Lower leg skin (tissue), 3 donors: ENCODE measurements around the gene THSD4.

Experiments
- CTCF ChIP-seq, 3 donors: fragments of 450-650 bp; IDR thresholded peaks; one replicate each; pipeline ENCODE4 v1.5.1; 2016; ENCODE audit warnings: antibody characterized with exemption in 3 of 3, mild to moderate bottlenecking in 3 of 3, moderate library complexity in 2 of 3
- POLR2A ChIP-seq, 2 donors: fragments of 450-650 bp; IDR thresholded peaks; one replicate each; pipeline ENCODE4 v1.6.1; 2016 to 2017; ENCODE audit warnings: antibody characterized with exemption in 2 of 2, mild to moderate bottlenecking in 1 of 2, moderate library complexity in 1 of 2

GRCh38 chr15:71201477-71201876 is 86.2 kb downstream of the THSD4 start:
- TF ChIP-seq POLR2A (IDR thresholded peaks at IDR 0.05) (no peak), CTCF (IDR thresholded peaks at IDR 0.05) (no peak)
